Measurements from ENCODE around the gene MAGI1.
"Not testable (repeated sequence)": the region's sequence is repeated elsewhere in the genome, so short reads cannot be mapped to it uniquely, and the experiment has no call there.

MAGI1 gene

GRCh38 chr3:65739901-65740541 is 298.7 kb downstream of the MAGI1 start:
- DNase-seq = no peak

- no peak for DNase-seq
Measured at GRCh38 chr3:65734792-65735191, 303.9 kb downstream of the MAGI1 start.

- no peak for DNase-seq
Measured at GRCh38 chr3:65734382-65734781, 304.3 kb downstream of the MAGI1 start.

- no peak for DNase-seq
Measured at GRCh38 chr3:65733459-65733858, 305.3 kb downstream of the MAGI1 start.

GRCh38 chr3:65732051-65732935 is 306.4 kb downstream of the MAGI1 start:
- no peak for DNase-seq

- no peak for DNase-seq
Measured at GRCh38 chr3:65730449-65730848, 308.3 kb downstream of the MAGI1 start.

GRCh38 chr3:65729973-65730372 is 308.7 kb downstream of the MAGI1 start:
- no peak for DNase-seq

GRCh38 chr3:65729555-65729954 is 309.2 kb downstream of the MAGI1 start:
- DNase-seq = no peak

- DNase-seq = no peak
Measured at GRCh38 chr3:65728138-65728537, 310.6 kb downstream of the MAGI1 start.

GRCh38 chr3:65723985-65724384 is 314.7 kb downstream of the MAGI1 start:
- DNase-seq = no peak

GRCh38 chr3:65723011-65723410 is 315.7 kb downstream of the MAGI1 start:
- DNase-seq = no peak

GRCh38 chr3:65720989-65721737 is 317.6 kb downstream of the MAGI1 start:
- no peak for DNase-seq

GRCh38 chr3:65719639-65720038 is 319.1 kb downstream of the MAGI1 start:
- not testable (repeated sequence) for DNase-seq

GRCh38 chr3:65717676-65718346 is 320.9 kb downstream of the MAGI1 start:
- no peak for DNase-seq

- no peak for DNase-seq
Measured at GRCh38 chr3:65716071-65716751, 322.5 kb downstream of the MAGI1 start.

- DNase-seq = no peak
Measured at GRCh38 chr3:65714134-65714533, 324.6 kb downstream of the MAGI1 start.

GRCh38 chr3:65713016-65713415 is 325.7 kb downstream of the MAGI1 start:
- DNase-seq = no peak

GRCh38 chr3:65712140-65712539 is 326.6 kb downstream of the MAGI1 start:
- no peak for DNase-seq

- DNase-seq = no peak
Measured at GRCh38 chr3:65706776-65707568, 331.7 kb downstream of the MAGI1 start.

GRCh38 chr3:65706301-65706700 is 332.4 kb downstream of the MAGI1 start:
- DNase-seq = no peak

- DNase-seq = no peak
Measured at GRCh38 chr3:65703820-65704219, 334.9 kb downstream of the MAGI1 start.

GRCh38 chr3:65703026-65703425 is 335.7 kb downstream of the MAGI1 start:
- DNase-seq = no peak
